ENCODE data around the gene FKBP5.
"Not testable (repeated sequence)": the region's sequence is repeated elsewhere in the genome, so short reads cannot be mapped to it uniquely, and the experiment has no call there.

FKBP5 gene

DNA sequence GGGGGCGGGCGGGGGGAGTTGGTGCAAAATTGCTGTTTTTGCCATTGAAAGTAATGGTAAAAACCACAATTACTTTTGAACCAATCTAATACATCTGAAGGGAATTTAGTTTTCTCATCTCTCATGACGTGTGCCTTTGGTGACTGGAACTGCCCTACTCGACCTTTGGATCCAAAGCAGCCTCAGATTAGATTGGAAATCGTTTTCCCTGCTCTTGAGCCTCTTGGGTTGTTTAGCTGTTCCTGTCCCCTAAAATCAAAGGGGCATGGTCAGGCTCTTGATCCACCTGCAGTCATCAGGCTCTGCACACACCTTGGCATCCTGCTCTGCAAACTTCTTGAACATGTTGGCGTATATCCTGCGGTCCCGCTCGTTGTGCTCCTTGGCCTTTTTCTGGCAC lies 112.0 kb downstream of the FKBP5 start:
- peaks cover 78% of the 10 kb centered on the region for H3K36me3 ChIP-seq (ENCODE audit: low read depth)
- ATAC-seq (ENCODE audit: low read depth): no peak
- TF ChIP-seq CTCF (IDR thresholded peaks at IDR 0.05; ENCODE audit: poor library complexity, severe bottlenecking): no peak

GRCh38 chr6:35573495-35574110 lies 115.1 kb downstream of the FKBP5 start:
- DNase-seq (ENCODE audit: low spot score): no peak

More for the DNA sequence above, 112.0 kb downstream of the FKBP5 start:
- H3K27ac ChIP-seq (ENCODE audit: poor library complexity, severe bottlenecking): no peak overlapping the region
- DNase-seq (ENCODE audit: low spot score): no peak
- H3K4me1 ChIP-seq (ENCODE audit: insufficient read depth, poor library complexity, severe bottlenecking): no peaks in the 10 kb centered on the region
- H3K27me3 ChIP-seq (ENCODE audit: insufficient read depth, poor library complexity, severe bottlenecking): no peaks in the 10 kb centered on the region
- H3K4me3 ChIP-seq (ENCODE audit: severe bottlenecking): no peak overlapping the region
- no peaks in the 10 kb centered on the region for H3K9me3 ChIP-seq (ENCODE audit: severe bottlenecking)

GRCh38 chr6:35570885-35571330 lies 117.8 kb downstream of the FKBP5 start:
- not testable (repeated sequence) for H3K27ac ChIP-seq (ENCODE audit: poor library complexity, severe bottlenecking)

More at GRCh38 chr6:35573495-35574110, 115.1 kb downstream of the FKBP5 start:
- no peak overlapping the region for H3K4me3 ChIP-seq (ENCODE audit: severe bottlenecking)
- H3K4me1 ChIP-seq (ENCODE audit: insufficient read depth, poor library complexity, severe bottlenecking): no peaks in the 10 kb centered on the region
- no peak for TF ChIP-seq CTCF (IDR thresholded peaks at IDR 0.05; ENCODE audit: poor library complexity, severe bottlenecking)
- H3K27me3 ChIP-seq (ENCODE audit: insufficient read depth, poor library complexity, severe bottlenecking): no peaks in the 10 kb centered on the region
- H3K36me3 ChIP-seq (ENCODE audit: low read depth): peaks cover 55% of the 10 kb centered on the region
- no peaks in the 10 kb centered on the region for H3K9me3 ChIP-seq (ENCODE audit: severe bottlenecking)
- no peak overlapping the region for H3K27ac ChIP-seq (ENCODE audit: poor library complexity, severe bottlenecking)
- ATAC-seq (ENCODE audit: low read depth): no peak

GRCh38 chr6:35569011-35569461 lies 119.7 kb downstream of the FKBP5 start:
- H3K27ac ChIP-seq (ENCODE audit: poor library complexity, severe bottlenecking): no peak overlapping the region
- peaks cover 10% of the 10 kb centered on the region for H3K36me3 ChIP-seq (ENCODE audit: low read depth)
- no peak overlapping the region for H3K4me3 ChIP-seq (ENCODE audit: severe bottlenecking)
- H3K27me3 ChIP-seq (ENCODE audit: insufficient read depth, poor library complexity, severe bottlenecking): no peaks in the 10 kb centered on the region
- peak; percentile 33 for TF ChIP-seq CTCF (IDR thresholded peaks at IDR 0.05; ENCODE audit: poor library complexity, severe bottlenecking)
- DNase-seq (ENCODE audit: low spot score) (peak; percentile 57), ATAC-seq (ENCODE audit: low read depth) (peak; percentile 55)
- H3K9me3 ChIP-seq (ENCODE audit: severe bottlenecking): peaks cover 3% of the 10 kb centered on the region
- H3K4me1 ChIP-seq (ENCODE audit: insufficient read depth, poor library complexity, severe bottlenecking): no peaks in the 10 kb centered on the region

More at GRCh38 chr6:35570885-35571330, 117.8 kb downstream of the FKBP5 start:
- H3K27me3 ChIP-seq (ENCODE audit: insufficient read depth, poor library complexity, severe bottlenecking); H3K4me3 ChIP-seq (ENCODE audit: severe bottlenecking); ATAC-seq (ENCODE audit: low read depth); H3K9me3 ChIP-seq (ENCODE audit: severe bottlenecking); H3K4me1 ChIP-seq (ENCODE audit: insufficient read depth, poor library complexity, severe bottlenecking); DNase-seq (ENCODE audit: low spot score): not testable (repeated sequence)
- peaks cover 28% of the 10 kb centered on the region for H3K36me3 ChIP-seq (ENCODE audit: low read depth)

GRCh38 chr6:35566794-35567193 lies 121.9 kb downstream of the FKBP5 start:
- H3K36me3 ChIP-seq (ENCODE audit: low read depth): no peaks in the 10 kb centered on the region
- DNase-seq (ENCODE audit: low spot score) (no peak), ATAC-seq (ENCODE audit: low read depth) (no peak)
- no peak overlapping the region for H3K4me3 ChIP-seq (ENCODE audit: severe bottlenecking)
- peaks cover 3% of the 10 kb centered on the region for H3K9me3 ChIP-seq (ENCODE audit: severe bottlenecking)
- no peaks in the 10 kb centered on the region for H3K27me3 ChIP-seq (ENCODE audit: insufficient read depth, poor library complexity, severe bottlenecking)
- TF ChIP-seq CTCF (IDR thresholded peaks at IDR 0.05; ENCODE audit: poor library complexity, severe bottlenecking): no peak
- no peaks in the 10 kb centered on the region for H3K4me1 ChIP-seq (ENCODE audit: insufficient read depth, poor library complexity, severe bottlenecking)
- no peak overlapping the region for H3K27ac ChIP-seq (ENCODE audit: poor library complexity, severe bottlenecking)

Data from RWPE2 (cell line).